Forelimb muscle (tissue), 1 donor: ENCODE measurements around the gene TGFBR2. TPM values are rescaled to one million over a fixed set of nuclear protein-coding genes. Genes with fewer than 3 reads are reported as not detected.
"Not testable (repeated sequence)": the region's sequence is repeated elsewhere in the genome, so short reads cannot be mapped to it uniquely, and the experiment has no call there.

Experiments used
- DNase-seq: peaks from one replicate; pipeline ENCODE4 v3.0.0-alpha.2; 2013; ENCODE audit warnings: low read depth
- polyA plus RNA-seq: library from polyadenylated mRNA; unstranded; fragments of 120-200 nt; gene quantifications from one replicate; pipeline ENCODE4 v1.2.1, GENCODE V29; 2013; ENCODE audit not compliant: insufficient read length

Gene TGFBR2
- polyA plus RNA-seq, 1 donor, result 52.1 TPM

DNA sequence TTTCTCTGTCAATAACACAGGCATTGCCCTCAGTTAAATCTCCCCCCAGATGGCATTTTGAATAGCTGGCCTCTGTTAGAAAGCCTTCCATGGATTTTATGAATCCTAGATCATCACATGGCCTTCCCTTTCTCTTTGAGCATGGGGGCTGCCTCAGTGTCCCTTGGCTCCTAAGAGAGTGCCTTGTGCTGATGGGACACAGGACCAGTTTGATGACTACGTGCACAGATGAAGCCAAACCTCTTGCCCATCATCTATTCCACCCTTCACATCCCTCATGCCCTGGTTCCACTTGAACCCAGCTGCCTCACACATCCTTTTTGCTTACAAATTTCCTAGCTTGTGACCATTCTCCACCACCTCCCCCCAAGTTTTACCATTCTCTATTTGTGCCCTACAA, 12.9 kb downstream of the TGFBR2 start:
- DNase-seq, result no peak

DNA sequence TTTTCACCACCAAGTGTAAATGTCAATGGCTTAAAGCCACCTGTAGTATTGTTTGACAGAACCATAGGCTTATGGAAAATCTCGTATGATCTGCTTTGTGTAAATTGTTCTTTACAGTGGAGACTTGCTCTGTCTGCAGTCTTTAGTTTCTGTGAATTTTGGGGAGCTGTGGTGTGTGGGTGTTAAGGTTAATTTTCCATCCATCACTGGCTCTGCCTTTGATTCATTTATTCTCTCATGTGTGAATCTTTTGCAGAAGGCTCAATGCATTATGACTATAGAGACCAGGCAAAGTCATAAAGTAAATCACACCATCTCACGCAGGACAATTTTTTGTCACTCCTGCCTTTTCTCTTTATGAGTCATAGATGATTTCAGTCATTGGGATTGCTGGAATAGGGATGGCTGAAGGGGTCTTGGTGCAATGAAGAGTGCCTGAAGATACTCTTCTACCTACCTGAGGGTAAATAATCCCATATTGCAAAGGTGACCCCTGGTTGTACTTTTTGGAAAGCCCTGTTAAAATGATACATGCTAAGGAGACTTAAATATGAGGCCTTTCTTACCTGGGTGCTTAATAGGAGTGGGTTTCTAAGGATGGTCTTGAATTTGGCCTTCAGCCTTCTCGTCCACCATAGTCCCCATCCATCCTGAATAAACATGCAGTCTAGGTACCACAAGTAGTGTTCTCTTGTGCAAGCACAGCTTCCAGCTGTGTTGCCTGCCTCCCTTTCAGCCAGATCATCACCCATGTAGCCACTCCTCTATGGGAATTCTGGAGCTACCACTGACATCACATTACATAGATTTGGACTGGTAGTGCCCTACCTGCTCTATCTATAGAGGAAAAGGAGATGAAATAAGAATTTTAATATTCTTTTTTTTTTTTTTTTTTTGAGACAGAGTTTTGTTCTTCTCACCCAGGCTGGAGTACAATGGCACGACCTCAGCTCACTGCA, 14.3 kb downstream of the TGFBR2 start:
- DNase-seq, result no peak

GRCh38 chr3:30621576-30621975, 15.2 kb downstream of the TGFBR2 start:
- DNase-seq, result no peak

GRCh38 chr3:30622047-30622545, 15.7 kb downstream of the TGFBR2 start:
- DNase-seq, result no peak

- no peak for DNase-seq
These were observed 16.4 kb downstream of the TGFBR2 start for GRCh38 chr3:30622790-30623189.

DNA sequence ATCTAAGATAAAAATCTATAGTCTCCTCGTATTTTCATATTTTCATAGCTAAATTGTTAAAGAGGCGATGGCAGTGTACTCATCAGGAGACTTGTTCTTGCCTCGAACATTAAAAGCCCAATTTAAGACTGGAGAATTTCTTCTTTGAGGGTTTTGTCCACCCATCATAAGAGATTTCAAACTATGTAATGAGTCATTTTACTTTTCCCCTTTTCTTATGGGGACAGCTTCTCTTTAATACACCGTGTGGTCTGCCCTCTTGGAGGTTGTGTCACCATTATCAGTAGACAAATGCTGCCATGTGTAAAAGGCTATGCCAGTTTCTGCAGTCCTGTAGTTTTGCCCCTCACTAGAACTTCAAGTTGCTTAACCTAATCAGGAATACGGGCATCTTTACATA, 16.9 kb downstream of the TGFBR2 start:
- DNase-seq, result no peak

GRCh38 chr3:30624480-30624879, 18.1 kb downstream of the TGFBR2 start:
- not testable (repeated sequence) for DNase-seq

DNA sequence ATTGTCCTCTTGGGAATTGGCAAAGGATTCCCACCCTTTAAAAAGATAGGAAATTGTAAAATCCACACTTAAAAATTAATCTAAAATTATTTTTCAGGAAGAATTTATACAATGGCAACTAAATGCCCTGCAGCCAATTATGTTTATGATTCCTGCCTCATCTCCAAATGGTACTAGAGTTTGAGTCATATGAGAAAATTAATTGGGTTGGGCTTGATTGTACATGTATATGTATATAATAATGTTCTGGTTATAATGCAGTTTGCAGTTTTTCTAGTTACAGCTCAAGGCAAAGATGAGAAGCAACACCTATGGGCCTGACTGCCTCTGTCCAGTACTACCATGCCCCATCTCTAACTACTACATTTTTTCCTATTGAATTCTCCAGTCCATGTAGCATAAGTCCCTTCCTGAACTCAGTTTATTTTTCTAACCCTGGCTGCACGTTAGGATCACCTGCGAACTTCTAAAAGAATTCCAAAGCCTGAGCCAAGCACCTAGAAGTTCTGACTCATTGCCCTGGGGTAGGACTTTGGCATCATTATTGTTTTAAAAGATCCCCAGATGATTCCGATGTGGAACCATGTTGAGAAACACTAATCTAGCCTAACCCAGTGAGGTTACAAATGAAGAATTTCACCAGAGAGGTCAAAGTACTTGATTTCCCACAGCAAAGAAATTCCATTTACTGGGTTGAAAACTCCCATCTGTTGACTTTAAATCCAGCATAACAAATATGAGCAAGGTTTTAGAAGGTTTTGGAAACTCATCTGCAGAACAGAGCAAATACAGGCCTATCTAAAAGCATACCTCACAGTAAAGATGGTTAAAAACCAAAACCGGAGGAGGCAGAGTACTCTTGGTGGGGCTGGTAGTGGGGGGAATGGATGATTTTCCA, 19.4 kb downstream of the TGFBR2 start:
- DNase-seq, result no peak

- no peak for DNase-seq
These were observed 20.2 kb downstream of the TGFBR2 start for GRCh38 chr3:30626443-30627180.

DNA sequence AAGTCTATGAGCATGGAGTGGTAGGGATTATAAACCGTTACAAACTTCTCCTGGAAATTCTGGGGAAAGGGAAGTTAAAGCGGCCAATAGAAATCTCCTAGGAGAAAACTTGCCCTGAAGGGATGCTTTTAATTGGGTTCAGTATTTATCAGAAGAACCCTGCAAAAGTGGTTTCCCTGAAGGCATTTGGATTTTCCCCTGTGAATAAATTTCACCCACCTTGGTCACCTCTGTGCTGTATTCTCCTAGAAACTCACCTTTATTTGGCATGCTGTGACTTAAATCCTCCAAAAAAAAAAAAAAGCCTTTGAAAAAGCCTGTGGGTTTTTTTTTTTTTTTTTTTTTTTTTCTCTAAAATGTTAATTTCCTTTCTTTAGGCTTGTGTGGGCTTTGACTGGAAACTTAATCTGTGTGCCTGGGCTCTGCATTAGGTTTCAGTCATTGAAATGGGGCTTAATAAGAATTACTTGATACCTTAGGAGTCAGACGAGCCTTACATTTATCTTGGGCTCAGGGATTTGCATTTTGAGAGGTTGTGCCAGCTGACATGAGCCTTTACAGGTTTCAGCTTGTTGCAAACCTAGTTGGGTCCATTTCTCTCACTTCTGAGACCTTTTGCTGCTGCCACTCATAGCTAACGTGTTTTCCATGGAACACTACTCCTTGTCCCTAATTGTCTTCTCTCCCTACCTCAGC, 22.0 kb downstream of the TGFBR2 start:
- DNase-seq, result no peak

DNA sequence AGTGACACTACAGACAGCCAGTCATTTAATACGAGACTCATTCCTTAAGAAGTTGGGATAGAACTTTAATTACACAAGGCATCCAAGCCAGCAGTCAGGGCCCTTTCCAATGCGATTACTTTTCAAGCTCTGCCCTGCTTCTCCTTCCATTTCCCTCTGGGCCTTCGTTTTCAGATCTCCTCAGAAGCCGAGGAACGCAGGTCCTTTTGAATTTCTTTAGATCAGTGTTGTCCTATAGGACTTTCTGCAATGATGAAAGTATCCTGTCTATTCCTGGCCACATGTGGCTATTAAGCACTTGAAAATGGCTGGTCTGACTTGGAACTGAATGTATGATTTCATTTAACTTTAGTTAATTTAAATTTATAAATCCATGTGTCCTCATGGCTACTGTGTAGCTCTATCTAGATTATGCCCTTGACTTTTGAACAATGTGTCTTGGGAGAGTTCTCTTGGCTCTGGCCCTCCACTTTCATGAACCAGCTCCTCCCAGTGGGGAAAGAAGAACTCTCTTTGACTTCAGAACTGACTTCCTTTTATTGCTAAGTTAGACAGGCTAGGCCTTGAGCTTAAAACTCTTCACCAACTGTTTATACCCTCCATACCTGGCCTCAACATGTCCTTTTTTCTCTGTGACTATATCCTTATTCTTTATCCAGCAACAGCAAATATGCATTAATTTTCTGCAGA, 22.6 kb downstream of the TGFBR2 start:
- no peak for DNase-seq

DNA sequence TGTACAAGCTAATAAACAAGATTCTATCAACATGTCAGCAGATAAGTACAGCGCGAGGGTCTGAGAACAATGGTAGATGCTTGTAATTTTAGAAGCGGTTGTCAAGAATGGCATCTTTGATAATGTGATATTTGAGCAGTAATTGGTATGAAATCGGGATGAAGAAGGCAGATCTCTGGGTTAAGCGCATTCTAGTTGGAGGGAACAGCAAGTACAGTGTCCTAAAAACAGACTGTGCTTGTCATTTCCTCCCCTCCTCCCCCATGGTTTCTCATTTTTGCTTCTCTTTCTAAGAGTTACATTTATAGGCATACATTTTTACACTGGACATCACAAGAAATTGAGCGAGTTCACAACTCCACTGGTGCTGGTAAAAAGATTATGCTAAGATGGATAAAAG, 23.3 kb downstream of the TGFBR2 start:
- DNase-seq, result no peak

DNA sequence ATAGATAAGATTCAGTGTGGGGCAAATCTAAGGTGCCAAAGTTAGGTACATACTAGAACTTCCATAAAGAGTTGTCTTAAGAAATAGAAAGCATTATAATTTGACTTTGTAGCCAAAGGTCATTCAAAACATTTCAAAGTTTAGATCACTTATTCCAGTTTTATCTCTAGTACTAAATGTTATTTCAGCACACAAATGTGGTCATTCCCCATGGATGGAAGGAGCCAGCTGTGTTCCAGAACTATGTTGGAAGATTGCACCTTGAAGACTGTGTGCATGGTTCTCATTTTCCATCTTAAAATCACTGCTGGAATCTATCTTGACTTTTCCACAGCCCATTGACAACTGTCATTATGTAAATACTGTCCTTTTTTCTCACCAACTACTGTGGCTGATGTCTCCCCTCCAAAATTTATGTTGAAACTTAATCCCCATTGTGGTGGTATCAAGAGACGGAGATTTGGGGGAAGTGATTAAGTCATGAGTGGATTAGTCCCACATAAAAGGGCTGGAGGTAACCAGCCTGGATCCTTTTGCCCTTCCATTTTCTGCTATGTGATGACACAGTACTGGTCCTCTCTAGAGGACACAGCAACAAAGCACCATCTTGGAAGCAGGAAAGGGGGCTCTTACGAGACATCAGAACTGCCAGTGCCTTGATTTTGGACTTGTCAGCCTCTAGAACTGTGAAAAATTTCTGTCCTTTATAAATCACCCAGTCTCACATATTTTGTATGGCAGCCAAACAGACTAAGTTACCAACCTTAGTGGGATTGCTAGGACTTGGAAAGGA, 24.0 kb downstream of the TGFBR2 start:
- DNase-seq, result no peak

- DNase-seq, result no peak
These were observed 25.0 kb downstream of the TGFBR2 start for GRCh38 chr3:30631243-30631904.

DNA sequence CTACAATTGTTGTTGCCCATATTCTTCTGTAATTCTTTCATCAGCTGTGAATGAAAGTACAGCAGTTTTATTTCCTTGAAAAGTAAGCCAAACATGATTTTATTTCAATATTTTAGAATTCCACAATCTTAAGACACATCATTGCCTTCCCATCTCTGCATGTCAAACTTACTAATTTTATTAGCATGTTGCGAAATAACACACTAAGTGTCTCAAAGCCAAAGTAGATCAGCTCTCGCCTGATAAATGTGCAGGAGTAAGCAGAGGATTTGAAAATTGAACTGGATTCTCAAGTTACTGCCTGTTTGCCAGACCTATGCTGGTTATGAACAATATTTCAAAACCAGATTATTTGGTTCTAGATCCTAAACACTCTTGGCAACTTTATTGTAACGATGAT, 25.7 kb downstream of the TGFBR2 start:
- DNase-seq, result no peak

- DNase-seq, result no peak
These were observed 26.1 kb downstream of the TGFBR2 start for GRCh38 chr3:30632521-30632920.

DNA sequence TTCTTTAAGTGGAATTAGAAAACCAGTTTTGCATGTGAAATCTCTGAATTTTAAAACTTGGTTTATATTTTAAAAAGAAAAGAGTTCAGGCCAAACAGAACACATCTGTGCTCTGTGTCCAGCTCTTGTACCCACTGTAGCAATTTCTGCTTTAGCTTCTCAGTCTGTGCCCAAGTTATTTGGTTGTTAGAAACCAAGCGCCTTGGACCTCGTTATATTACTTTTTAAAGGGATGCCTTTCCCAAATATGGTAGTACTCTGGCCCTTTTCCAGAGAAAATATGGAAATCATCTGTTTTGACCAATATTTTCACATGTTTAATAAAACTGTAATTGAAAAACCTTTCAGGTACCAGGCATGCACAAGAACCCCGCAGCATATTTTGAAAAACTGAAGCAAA, 27.3 kb downstream of the TGFBR2 start:
- no peak for DNase-seq

DNA sequence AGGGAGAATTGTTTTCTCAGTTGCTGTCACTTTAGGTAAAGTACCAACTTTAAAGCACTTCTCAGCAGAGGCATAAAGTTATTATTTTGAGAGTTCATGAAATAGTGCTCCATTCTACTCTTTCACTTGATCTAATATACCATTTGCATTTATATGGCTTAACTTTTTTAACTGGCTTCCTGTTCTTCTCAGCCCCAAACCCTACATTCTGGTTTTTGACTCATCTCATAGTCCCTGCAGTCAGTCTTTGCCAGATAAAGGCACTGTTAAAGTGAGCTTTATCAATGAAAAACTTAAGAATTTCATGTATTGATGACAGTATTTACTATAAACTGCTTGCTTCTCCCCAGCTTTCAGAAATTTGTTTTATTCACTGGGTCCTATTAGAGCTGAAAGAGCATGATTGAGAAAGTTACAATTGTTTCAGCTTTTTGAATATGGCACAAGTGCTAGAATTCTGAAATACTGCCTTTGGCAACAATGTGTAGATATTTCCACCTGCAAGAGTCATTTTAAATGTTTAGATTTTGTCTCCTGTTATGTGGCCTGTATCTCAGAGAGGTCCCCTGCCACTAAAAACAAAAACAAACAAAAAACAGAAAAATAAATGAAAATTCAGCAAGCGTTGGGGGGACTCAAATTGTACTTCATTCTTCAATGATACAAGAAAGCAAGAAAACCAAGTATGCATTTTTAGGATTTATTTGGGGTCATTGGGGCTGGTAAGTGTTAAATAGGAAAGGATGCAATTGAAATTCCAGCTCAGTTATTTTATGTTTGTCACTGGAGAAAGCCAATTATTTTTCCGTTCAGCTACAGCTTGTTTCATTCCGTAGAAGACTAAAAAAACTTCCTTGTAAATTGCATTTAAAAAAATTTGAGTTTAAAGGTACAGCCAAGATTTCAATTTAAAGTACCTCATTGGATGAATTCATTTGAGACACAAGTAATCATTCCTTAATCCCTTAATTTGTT, 28.6 kb downstream of the TGFBR2 start:
- DNase-seq, result no peak
